Breast epithelium (tissue), 3 donors: ENCODE measurements around the gene GPSM3.

ENCODE experiments used
- POLR2A ChIP-seq: fragments of 450-650 bp; IDR thresholded peaks from one replicate; pipeline ENCODE4 v1.6.1; 2016; ENCODE audit warnings: antibody characterized with exemption, mild to moderate bottlenecking, moderate library complexity
- POLR2AphosphoS5 ChIP-seq, 3 donors: sonication (generic); formaldehyde crosslinking; IDR thresholded peaks; one replicate each; pipeline ENCODE4 v1.6.1; 2017; ENCODE audit warnings: antibody characterized with exemption in 3 of 3
- TF ChIP-seq, protein P1 (sequence below), 3 donors: fragments of 450-650 bp; IDR thresholded peaks; one replicate each; pipeline ENCODE4 v1.5.1; 2016 to 2017; ENCODE audit warnings: antibody characterized with exemption in 3 of 3, mild to moderate bottlenecking in 3 of 3, moderate library complexity in 3 of 3

GRCh38 chr6:32226434-32226833, 34.0 kb upstream of the GPSM3 start:
- TF ChIP-seq POLR2A (no peak), POLR2AphosphoS5 (IDR thresholded peaks at IDR 0.05) (no peak)
- TF ChIP-seq, protein P1, sequence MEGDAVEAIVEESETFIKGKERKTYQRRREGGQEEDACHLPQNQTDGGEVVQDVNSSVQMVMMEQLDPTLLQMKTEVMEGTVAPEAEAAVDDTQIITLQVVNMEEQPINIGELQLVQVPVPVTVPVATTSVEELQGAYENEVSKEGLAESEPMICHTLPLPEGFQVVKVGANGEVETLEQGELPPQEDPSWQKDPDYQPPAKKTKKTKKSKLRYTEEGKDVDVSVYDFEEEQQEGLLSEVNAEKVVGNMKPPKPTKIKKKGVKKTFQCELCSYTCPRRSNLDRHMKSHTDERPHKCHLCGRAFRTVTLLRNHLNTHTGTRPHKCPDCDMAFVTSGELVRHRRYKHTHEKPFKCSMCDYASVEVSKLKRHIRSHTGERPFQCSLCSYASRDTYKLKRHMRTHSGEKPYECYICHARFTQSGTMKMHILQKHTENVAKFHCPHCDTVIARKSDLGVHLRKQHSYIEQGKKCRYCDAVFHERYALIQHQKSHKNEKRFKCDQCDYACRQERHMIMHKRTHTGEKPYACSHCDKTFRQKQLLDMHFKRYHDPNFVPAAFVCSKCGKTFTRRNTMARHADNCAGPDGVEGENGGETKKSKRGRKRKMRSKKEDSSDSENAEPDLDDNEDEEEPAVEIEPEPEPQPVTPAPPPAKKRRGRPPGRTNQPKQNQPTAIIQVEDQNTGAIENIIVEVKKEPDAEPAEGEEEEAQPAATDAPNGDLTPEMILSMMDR (IDR thresholded peaks at IDR 0.05), result no peak
